ENCODE measurements around the gene GPN3. TPM values are rescaled to one million over a fixed set of nuclear protein-coding genes. Genes with fewer than 3 reads are reported as not detected.
A peak's percentile ranks its signal among the peaks of the same experiment; 100 is the strongest.

GPN3 gene
- total RNA-seq, 1 experiment from 2014 or later, result 39.0 TPM

DNA sequence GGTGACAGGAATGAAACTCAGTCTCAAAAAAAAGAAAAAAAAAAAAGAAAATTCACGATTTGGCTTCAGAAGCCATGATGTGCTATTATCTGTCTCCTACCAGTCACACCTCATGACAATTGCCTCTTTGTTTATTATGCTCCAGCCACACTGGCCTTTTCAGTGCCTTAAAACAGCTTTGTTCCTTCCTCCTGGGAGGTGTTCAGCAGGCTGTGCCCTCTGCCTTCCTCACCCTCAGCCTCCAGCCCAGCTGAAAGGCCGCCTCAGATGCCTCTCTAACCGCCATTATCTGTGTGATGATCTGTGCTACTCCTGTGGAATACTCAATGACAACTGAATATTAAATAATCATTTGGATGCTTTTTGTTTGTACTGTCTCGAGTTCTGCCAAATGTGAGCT lies 9.3 kb downstream of the GPN3 start:
- DNase-seq, result no peak
- TF ChIP-seq, protein P1, sequence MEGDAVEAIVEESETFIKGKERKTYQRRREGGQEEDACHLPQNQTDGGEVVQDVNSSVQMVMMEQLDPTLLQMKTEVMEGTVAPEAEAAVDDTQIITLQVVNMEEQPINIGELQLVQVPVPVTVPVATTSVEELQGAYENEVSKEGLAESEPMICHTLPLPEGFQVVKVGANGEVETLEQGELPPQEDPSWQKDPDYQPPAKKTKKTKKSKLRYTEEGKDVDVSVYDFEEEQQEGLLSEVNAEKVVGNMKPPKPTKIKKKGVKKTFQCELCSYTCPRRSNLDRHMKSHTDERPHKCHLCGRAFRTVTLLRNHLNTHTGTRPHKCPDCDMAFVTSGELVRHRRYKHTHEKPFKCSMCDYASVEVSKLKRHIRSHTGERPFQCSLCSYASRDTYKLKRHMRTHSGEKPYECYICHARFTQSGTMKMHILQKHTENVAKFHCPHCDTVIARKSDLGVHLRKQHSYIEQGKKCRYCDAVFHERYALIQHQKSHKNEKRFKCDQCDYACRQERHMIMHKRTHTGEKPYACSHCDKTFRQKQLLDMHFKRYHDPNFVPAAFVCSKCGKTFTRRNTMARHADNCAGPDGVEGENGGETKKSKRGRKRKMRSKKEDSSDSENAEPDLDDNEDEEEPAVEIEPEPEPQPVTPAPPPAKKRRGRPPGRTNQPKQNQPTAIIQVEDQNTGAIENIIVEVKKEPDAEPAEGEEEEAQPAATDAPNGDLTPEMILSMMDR (IDR thresholded peaks at IDR 0.05; ENCODE audit: insufficient read depth in 1 of 2, low read depth in 1 of 2, low read length in 1 of 2, severe bottlenecking in 1 of 2, unreplicated experiment in 1 of 2), result no peak
- no peaks in the 10 kb centered on the region for H3K27me3 Mint-ChIP-seq (ENCODE audit: insufficient read depth, unreplicated experiment)
- Histone ChIP-seq H3K27me3 (replicated peaks; ENCODE audit: control insufficient read depth, insufficient read depth, low read length) (no peaks in the 10 kb centered on the region), H3K4me1 (no peaks in the 10 kb centered on the region), H3K4me3 (ENCODE audit: low read depth, low read length) (no peak overlapping the region), H3K9me3 (no peaks in the 10 kb centered on the region), H3K36me3 (ENCODE audit: control insufficient read depth, insufficient read depth, low read length) (no peaks in the 10 kb centered on the region)
- no TSS peak for BruUV-seq (replicated peaks)
- peaks cover 33% of the 10 kb centered on the region for H3K36me3 Mint-ChIP-seq (ENCODE audit: insufficient read depth, unreplicated experiment)
- CTCF ChIA-PET, result no interaction called here
- no peak overlapping the region for H3K27ac Mint-ChIP-seq (ENCODE audit: unreplicated experiment)
- no peak overlapping the region for H3K4me3 Mint-ChIP-seq (ENCODE audit: unreplicated experiment)
- POLR2A ChIA-PET, result interaction anchor here (0.5 kb wide), 1 partner anchor 117 kb away, joined by 4 read pairs; no protein-coding TSS in a partner anchor
- no peaks in the 10 kb centered on the region for H3K9me3 Mint-ChIP-seq (ENCODE audit: unreplicated experiment)
- no peaks in the 10 kb centered on the region for H3K4me1 Mint-ChIP-seq (ENCODE audit: low read depth, unreplicated experiment)
- intact Hi-C loops (cut with micrococcal nuclease; ENCODE audit: unreplicated experiment), result no loop called here

DNA sequence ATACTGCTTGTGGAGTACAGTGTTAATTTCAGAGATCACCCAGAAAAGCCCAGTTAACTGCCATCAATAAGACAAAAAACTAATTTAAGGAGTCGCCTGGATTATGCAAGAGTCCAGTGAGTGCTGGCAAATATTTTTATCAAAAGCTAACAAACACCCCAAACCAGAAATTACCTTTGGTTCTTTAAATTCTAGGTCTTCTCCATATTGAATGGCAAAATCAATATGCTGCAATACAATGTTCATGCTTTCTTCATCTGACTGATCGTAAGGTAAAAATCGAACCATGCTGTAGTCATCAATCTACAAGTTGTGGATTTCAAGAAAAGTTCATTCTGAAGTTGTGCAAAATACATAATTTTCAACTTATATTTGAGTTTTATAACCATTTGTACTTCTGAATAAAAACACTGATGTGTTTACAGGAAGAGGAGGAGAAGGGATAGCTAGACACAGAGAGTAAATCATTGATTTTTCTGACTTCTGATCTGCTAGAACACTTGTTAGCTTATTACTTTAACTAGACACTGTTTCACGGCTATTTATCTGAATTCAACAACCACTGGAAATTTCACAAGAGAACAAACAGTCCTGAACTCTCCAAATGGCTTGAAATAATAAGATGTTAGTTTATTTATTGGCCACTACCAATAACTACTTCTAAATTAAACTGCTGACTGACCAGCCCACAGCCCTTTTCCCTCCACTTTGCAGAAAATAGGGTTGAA lies 14.3 kb downstream of the GPN3 start:
- Mint-ChIP-seq H3K27me3 (ENCODE audit: insufficient read depth, unreplicated experiment) (no peaks in the 10 kb centered on the region), H3K4me3 (ENCODE audit: unreplicated experiment) (no peak overlapping the region), H3K36me3 (ENCODE audit: insufficient read depth, unreplicated experiment) (peaks cover 65% of the 10 kb centered on the region), H3K4me1 (ENCODE audit: low read depth, unreplicated experiment) (no peaks in the 10 kb centered on the region), H3K27ac (ENCODE audit: unreplicated experiment) (no peak overlapping the region), H3K9me3 (ENCODE audit: unreplicated experiment) (no peaks in the 10 kb centered on the region)
- DNase-seq, result no peak
- ChIA-PET POLR2A (interaction anchor here (0.5 kb wide), 1 partner anchor 33 kb away, joined by 6 read pairs; no protein-coding TSS in a partner anchor), CTCF (no interaction called here)
- peaks cover 1% of the 10 kb centered on the region; the same call in 1 of the 2 replicates for H3K36me3 ChIP-seq (ENCODE audit: control insufficient read depth, insufficient read depth, low read length)
- TF ChIP-seq, protein P1 (IDR thresholded peaks at IDR 0.05; ENCODE audit: insufficient read depth in 1 of 2, low read depth in 1 of 2, low read length in 1 of 2, severe bottlenecking in 1 of 2, unreplicated experiment in 1 of 2), result no peak
- no peak overlapping the region for H3K4me3 ChIP-seq (ENCODE audit: low read depth, low read length)
- H3K9me3 ChIP-seq, result no peaks in the 10 kb centered on the region
- H3K4me1 ChIP-seq, result peaks cover 5% of the 10 kb centered on the region
- no TSS peak for BruUV-seq (replicated peaks)
- H3K27me3 ChIP-seq (replicated peaks; ENCODE audit: control insufficient read depth, insufficient read depth, low read length), result no peaks in the 10 kb centered on the region
- intact Hi-C loops (cut with micrococcal nuclease; ENCODE audit: unreplicated experiment), result loop anchor here (5.0 kb wide), 2 partner anchors 49 to 434 kb away; partner anchors contain the start of genes RAD9B and VPS29

DNA sequence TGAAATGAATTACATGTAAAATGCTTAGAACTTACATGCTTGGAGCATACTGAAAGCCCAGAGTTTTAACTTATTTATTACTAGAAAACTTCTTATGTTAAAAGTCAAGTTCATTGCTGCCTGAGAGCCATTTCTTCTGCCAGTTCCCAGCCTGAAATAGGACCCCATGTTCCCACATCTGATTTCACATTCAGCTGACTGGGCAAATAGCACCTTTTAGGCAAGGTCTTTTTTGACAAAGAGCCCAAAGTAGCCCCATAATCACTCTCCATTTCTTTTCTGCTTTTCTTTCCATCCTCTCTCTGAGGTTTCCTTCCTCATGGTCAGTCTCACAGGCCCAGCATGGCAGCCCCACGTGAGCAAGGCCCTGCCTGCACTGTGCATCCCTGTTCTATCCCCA lies 16.8 kb downstream of the GPN3 start:
- Mint-ChIP-seq H3K4me3 (ENCODE audit: unreplicated experiment) (peak overlapping the region; percentile 31), H3K4me1 (ENCODE audit: low read depth, unreplicated experiment) (no peaks in the 10 kb centered on the region), H3K9me3 (ENCODE audit: unreplicated experiment) (no peaks in the 10 kb centered on the region), H3K36me3 (ENCODE audit: insufficient read depth, unreplicated experiment) (peaks cover 79% of the 10 kb centered on the region), H3K27ac (ENCODE audit: unreplicated experiment) (peak overlapping the region; percentile 98), H3K27me3 (ENCODE audit: insufficient read depth, unreplicated experiment) (no peaks in the 10 kb centered on the region)
- Histone ChIP-seq H3K36me3 (ENCODE audit: control insufficient read depth, insufficient read depth, low read length) (peaks cover 1% of the 10 kb centered on the region), H3K4me1 (peaks cover 5% of the 10 kb centered on the region), H3K9me3 (no peaks in the 10 kb centered on the region), H3K4me3 (ENCODE audit: low read depth, low read length) (no peak overlapping the region), H3K27me3 (replicated peaks; ENCODE audit: control insufficient read depth, insufficient read depth, low read length) (no peaks in the 10 kb centered on the region)
- intact Hi-C loops (cut with micrococcal nuclease; ENCODE audit: unreplicated experiment), result loop anchor here (5.0 kb wide), 2 partner anchors 51 to 436 kb away; partner anchors contain the start of genes RAD9B and VPS29
- no peak for DNase-seq
- ChIA-PET CTCF (interaction anchor here (2.0 kb wide), 1 partner anchor 17 kb away, joined by 54 read pairs; the partner anchor contains the start of genes FAM216A and GPN3), POLR2A (interaction anchor here (2.2 kb wide), 1 partner anchor 50 kb away, joined by 13 read pairs; the partner anchor contains the start of genes RAD9B and VPS29)
- BruUV-seq (replicated peaks), result no TSS peak
- TF ChIP-seq, protein P1 (IDR thresholded peaks at IDR 0.05; ENCODE audit: insufficient read depth in 1 of 2, low read depth in 1 of 2, low read length in 1 of 2, severe bottlenecking in 1 of 2, unreplicated experiment in 1 of 2), result no peak

Data from Caco-2 (cell line).